GM10847 (cell line): Measurements from ENCODE around the gene PLCG2.

Experiments
- POLR2A ChIP-seq: IDR thresholded peaks from 2 replicates; pipeline ENCODE4 v1.6.1; 2011; ENCODE audit not compliant: insufficient read length; ENCODE audit errors: extremely low read depth

PLCG2 gene

GRCh38 chr16:81778861-81779535 is at the start of gene PLCG2:
Gene PLCG2, plus strand, starts transcription at chr16:81779291. Its CDS starts 6,699 bp downstream, at chr16:81785990.
- TF ChIP-seq POLR2A = peak; percentile 73

DNA sequence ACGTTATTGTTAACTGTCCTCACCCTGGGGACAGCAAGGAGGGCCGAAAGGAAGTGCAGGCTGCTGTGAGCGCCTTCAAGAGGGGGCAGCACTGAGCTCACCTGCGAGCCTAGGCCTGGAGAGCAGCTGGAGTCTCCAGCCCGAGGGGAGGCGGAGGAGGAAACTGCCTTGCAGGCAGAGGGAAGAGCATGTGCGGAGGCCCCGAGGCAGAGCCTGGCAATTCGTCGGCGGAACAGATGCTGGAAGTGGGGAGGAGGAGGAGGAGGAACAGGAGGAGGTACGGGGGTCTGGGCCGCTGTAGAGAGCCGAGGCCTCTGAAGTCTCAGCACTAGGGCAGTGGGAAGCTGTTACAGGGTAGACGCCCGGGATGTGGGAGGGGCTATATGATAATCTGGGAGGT is 49.6 kb upstream of the PLCG2 start:
- no peak for TF ChIP-seq POLR2A

DNA sequence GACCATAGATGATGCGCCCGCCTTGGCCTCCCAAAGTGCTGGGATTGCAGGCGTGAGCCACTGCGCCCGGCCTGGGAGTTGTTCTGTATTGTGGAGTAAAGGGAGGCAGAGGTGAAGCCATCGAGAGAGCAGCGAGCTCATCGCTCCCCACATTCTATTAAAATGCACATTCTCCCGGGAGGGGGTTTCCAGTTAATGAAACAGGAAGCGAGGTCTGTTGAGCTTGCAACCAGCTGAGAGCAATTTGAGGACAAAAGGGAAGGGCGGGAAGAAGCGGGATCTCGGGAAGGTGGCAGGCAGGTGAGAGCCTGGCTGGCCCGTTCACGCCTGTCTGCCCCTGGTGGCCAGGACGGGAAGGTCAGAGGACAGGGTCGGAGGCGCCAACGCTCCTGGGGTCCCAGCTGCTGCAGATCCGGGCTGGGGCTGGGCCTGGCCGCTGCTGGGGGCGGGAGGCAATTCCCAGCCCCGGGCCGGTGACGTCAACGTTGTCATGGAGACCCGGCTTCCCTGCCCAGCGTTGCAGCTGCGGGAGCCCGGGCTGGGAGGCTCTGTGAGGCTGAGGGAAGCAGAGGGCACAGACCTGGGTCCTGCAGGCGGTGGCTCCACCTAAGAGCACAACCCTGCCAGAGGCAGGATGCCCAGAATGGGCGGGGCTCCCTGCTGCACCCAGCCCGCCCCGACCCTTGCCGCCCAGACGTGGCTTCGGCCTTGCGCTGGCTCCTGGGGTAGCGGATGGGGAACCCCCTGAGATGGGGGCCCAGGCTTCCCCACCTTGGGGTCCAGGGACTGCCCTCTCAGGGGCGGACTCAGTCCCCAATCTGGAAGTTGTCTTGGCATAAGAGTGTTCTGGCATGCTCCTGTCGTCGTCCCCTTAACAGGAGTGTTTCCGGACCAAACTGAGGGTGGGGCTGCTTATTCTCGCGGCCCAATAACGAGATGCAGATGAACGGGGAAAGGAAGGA is 48.7 kb upstream of the PLCG2 start:
- TF ChIP-seq POLR2A = no peak

DNA sequence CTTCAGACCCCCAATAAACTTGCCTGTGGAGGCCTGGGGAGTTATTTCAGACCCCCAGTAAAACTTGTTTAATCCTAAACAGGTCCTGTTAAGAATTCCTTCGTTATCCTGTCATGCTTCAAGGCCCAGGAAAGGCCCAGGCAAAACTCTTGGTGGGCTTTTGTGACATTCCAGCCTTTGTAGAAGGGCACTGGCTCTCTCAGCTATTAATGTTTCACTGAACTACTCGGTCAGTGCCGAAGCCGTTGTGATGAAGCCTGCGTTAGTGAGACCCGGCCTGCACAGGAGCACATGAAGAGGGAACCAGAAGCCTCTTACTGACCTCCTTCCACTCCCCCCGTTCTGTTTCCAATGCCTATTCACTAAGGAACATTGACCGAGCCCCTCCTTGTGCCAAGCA is 47.4 kb upstream of the PLCG2 start:
- TF ChIP-seq POLR2A = no peak

GRCh38 chr16:81732699-81733098 is 46.4 kb upstream of the PLCG2 start:
- no peak for TF ChIP-seq POLR2A

DNA sequence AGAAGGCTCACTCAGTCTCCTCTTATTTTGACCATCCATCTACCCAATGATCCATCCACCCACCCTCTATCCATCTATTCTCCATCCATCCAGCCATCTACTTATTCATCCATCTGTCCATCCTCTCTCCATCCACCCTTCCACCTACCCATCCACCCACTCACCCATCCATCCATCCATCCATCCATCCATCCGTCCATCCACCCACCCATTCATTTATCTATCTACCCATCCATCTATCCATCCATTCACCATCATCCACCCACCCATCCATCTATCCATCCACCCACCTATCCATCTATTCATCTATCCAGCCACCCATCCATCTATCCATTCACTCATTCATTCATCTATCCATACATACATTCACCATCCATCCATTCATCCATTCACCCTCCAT is 45.8 kb upstream of the PLCG2 start:
- TF ChIP-seq POLR2A = no peak

- TF ChIP-seq POLR2A = no peak
Observed at GRCh38 chr16:81734632-81735434, 44.3 kb upstream of the PLCG2 start.

- TF ChIP-seq POLR2A = no peak
Observed at GRCh38 chr16:81737885-81738536, 41.1 kb upstream of the PLCG2 start.

DNA sequence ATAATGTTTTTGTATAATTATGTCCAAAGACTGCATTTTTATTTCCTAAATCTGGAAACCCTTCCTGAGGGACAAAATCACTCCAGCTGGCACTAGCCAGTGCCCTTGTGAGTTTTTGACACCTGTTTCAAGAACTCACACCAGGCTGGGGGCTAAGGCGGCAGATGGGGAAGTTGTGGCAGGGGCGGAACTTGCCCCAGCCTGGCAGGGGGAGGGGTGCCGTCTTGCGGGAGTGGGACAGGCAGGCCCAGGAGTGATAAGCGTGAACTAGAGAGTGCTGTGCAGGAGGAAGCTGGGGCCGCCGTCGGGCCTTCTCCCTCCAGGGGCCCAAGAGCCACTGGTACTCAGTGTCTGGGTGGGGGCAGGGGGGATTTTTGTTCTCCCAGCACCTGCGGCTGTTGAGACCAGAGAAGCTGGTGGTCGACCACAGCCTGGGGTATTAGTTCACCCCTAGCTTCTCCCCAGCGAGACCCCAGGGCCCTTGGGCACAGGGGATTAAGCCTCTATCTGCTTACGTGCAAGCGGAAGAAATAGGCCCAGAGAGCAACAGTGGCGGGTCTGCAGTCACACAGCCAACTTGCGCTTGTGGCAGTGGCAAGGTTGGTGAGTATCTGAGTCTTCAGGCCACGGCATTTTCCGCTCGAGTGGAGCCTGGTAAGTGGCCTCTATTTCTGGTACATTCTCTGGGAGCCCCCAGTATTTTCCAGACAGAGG is 40.2 kb upstream of the PLCG2 start:
- TF ChIP-seq POLR2A = no peak

- no peak for TF ChIP-seq POLR2A
Observed at GRCh38 chr16:81739503-81739902, 39.6 kb upstream of the PLCG2 start.

DNA sequence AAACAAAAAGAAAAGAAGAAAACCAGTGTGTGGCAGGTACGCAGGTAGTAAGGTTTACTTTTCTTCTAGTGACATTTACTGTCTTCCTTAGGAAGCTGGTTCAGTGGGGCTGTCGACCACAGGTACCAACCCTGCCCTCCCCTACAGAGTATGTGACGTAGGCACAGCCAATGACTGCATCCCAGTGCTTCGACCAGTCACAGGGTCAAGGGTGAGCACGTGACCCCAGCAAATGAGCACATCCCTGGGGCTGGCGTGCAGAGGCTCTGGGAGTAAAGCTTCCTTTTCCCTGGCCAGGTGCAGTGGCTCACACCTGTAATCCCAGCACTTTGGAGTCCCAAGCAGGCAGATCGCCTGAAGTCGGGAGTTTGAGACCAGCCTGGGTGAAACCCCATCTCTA is 38.9 kb upstream of the PLCG2 start:
- TF ChIP-seq POLR2A = peak; percentile 34

- TF ChIP-seq POLR2A = no peak
Observed at GRCh38 chr16:81744385-81744784, 34.7 kb upstream of the PLCG2 start.

DNA sequence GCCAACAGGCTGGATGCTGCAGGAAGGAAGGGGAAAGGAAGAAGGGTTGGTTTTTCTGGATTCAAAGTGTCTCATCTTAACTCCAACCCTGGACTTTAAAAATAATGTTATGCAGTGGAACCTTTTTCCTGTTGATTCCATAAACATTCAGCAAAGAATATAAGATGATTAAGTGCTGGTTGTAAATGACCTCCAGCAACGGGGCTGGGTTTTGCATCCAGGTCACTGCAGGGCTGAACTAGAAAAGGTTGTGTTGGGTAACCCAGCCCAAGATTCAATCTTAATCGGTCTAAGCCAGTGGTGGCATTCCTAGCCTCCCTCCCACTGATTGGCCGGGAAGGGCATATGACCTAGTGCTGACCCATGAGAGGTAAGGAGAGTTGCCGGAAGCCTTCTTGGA is 34.2 kb upstream of the PLCG2 start:
- TF ChIP-seq POLR2A = no peak

- TF ChIP-seq POLR2A = peak; percentile 47
Observed at GRCh38 chr16:81745704-81746558, 33.2 kb upstream of the PLCG2 start.

GRCh38 chr16:81746566-81746965 is 32.5 kb upstream of the PLCG2 start:
- no peak for TF ChIP-seq POLR2A
